ENCODE results near the gene CRHR1.

Gene CRHR1

GRCh38 chr17:45761957-45762565 lies 22.1 kb upstream of the CRHR1 start:
- no peak for DNase-seq (ENCODE audit: extremely low read depth, low read depth)
- no peak for TF ChIP-seq CTCF (IDR thresholded peaks at IDR 0.05; ENCODE audit: low read depth, low read length)

GRCh38 chr17:45763182-45763581 lies 20.9 kb upstream of the CRHR1 start:
- no peak for DNase-seq (ENCODE audit: extremely low read depth, low read depth)
- no peak for TF ChIP-seq CTCF (IDR thresholded peaks at IDR 0.05; ENCODE audit: low read depth, low read length)

GRCh38 chr17:45764479-45764878 lies 19.6 kb upstream of the CRHR1 start:
- DNase-seq (ENCODE audit: extremely low read depth, low read depth) = no peak
- no peak for TF ChIP-seq CTCF (IDR thresholded peaks at IDR 0.05; ENCODE audit: low read depth, low read length)

- DNase-seq (ENCODE audit: extremely low read depth, low read depth) = no peak
- no peak for TF ChIP-seq CTCF (IDR thresholded peaks at IDR 0.05; ENCODE audit: low read depth, low read length)
Observed at GRCh38 chr17:45768000-45768399, 16.1 kb upstream of the CRHR1 start.

GRCh38 chr17:45770632-45771270 lies 13.4 kb upstream of the CRHR1 start:
- no peak for TF ChIP-seq CTCF (IDR thresholded peaks at IDR 0.05; ENCODE audit: low read depth, low read length)
- no peak for DNase-seq (ENCODE audit: extremely low read depth, low read depth)

- TF ChIP-seq CTCF (IDR thresholded peaks at IDR 0.05; ENCODE audit: low read depth, low read length) = no peak
- no peak for DNase-seq (ENCODE audit: extremely low read depth, low read depth)
Observed at GRCh38 chr17:45771271-45771959, 12.7 kb upstream of the CRHR1 start.

GRCh38 chr17:45775148-45775547 lies 9.0 kb upstream of the CRHR1 start:
- no peak for DNase-seq (ENCODE audit: extremely low read depth, low read depth)
- TF ChIP-seq CTCF (IDR thresholded peaks at IDR 0.05; ENCODE audit: low read depth, low read length) = no peak
